HG03025 (cell line): ENCODE data around the gene NUAK1.
"Not testable (repeated sequence)": the region's sequence is repeated elsewhere in the genome, so short reads cannot be mapped to it uniquely, and the experiment has no call there.

Experiments
- ATAC-seq: cut with Tn5 transposase; IDR thresholded peaks from one replicate; pipeline ENCODE4 v1.9.1; 2021; ENCODE audit warnings: mild to moderate bottlenecking, moderate library complexity; ENCODE audit not compliant: unreplicated experiment, low FRiP score

Gene NUAK1

DNA sequence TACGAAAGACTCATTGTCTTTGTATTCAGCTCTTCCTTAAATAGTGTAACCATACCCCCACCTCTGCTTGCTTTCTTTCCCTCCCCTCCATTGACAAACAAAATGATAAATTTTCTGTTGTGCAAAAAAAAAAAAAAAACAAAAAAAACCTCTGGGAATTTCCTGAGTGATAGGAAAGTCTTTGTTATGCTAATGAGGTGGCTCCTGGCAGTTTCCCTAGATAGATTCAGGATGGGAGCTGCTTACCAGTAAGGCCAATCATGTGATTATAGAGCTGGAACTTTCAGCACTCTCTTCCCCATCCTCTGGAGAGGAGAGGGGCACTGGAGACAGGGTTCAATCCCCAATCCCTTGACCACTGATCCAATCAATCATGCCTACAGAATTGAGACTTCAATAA, 120.5 kb downstream of the NUAK1 start:
- ATAC-seq: no peak

GRCh38 chr12:106016601-106017278, 122.0 kb downstream of the NUAK1 start:
- not testable (repeated sequence) for ATAC-seq

GRCh38 chr12:106015646-106016045, 123.1 kb downstream of the NUAK1 start:
- ATAC-seq: no peak

DNA sequence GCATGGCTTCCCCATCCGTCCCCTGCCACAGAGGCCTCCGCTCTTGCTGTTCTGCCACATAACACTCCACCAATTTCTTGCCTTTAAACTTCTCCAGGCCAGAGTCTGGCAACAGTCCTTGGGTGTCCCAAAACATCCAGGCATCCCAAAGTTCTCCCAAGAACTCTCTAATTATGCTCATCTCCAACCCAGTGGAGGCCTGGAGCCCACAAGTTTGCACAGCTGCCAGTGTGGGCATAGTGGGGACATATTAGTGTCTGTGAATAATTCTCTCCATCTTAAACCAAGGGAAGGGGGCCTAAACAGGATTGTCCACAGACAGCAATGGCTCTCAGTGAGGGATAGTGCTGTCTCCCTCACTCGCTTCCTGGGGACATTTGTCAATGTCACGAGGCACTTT, 124.8 kb downstream of the NUAK1 start:
- no peak for ATAC-seq
